Measurements from ENCODE around the gene OTC.

Gene OTC

DNA sequence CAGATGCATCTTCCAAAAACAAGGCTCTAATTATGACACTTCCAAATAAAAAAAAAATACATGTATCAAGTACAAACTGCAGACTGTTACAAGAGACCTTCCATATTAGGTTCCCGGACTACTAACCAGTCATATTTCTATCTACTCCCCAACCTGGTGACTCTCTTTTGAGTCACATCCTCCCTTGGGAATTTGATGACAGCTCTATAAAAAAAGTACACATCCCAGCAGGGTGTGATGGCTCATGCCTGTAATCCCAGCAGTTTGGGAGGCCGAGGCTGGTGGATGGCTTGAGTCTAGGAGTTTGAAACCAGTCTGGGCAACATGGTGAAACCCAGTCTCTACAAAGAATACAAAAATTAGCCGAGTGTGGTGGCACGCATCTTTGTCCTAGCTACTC lies 40.0 kb upstream of the OTC start:
- Histone ChIP-seq H3K27me3 (ENCODE audit: control insufficient read depth in 3 of 3, insufficient read depth in 3 of 3, low read depth in 1 of 3, low read length in 3 of 3) (no peaks in the 10 kb centered on the region), H3K14ac (ENCODE audit: low read length) (no peak overlapping the region), H3K79me1 (ENCODE audit: low read depth, low read length) (no peaks in the 10 kb centered on the region), H3K27ac (replicated peaks; ENCODE audit: low read length) (no peak overlapping the region), H2BK5ac (ENCODE audit: low read length) (no peak overlapping the region), H3K36me3 (replicated peaks in 1 of 2; ENCODE audit: control insufficient read depth in 2 of 2, insufficient read depth in 2 of 2, low read length in 2 of 2) (peaks cover 2 to 14% of the 10 kb centered on the region in 2 donors), H3K4ac (ENCODE audit: low read length) (no peak overlapping the region), H3K4me2 (ENCODE audit: insufficient read depth, low read length, poor library complexity, severe bottlenecking) (no peak overlapping the region), H2BK120ac (ENCODE audit: low read depth, low read length) (no peak overlapping the region), H3K4me1 (ENCODE audit: control insufficient read depth in 2 of 2, insufficient read depth in 1 of 2, low read depth in 1 of 2, low read length in 2 of 2) (no peaks in the 10 kb centered on the region), H3K9ac (ENCODE audit: low read depth, low read length, poor library complexity) (no peak overlapping the region), H4K91ac (ENCODE audit: low read depth, low read length, poor library complexity) (no peak overlapping the region), H2BK15ac (ENCODE audit: low read length) (no peak overlapping the region), H3K18ac (ENCODE audit: low read length) (no peak overlapping the region), H3K9me3 (replicated peaks in 1 of 2; ENCODE audit: control insufficient read depth in 2 of 2, insufficient read depth in 1 of 2, low read depth in 1 of 2, low read length in 2 of 2) (no peaks in the 10 kb centered on the region), H4K8ac (ENCODE audit: low read depth, low read length) (no peak overlapping the region), H2BK12ac (ENCODE audit: low read length) (no peak overlapping the region), H2AK5ac (ENCODE audit: low read depth, low read length) (no peak overlapping the region), H3K23ac (ENCODE audit: low read depth, low read length, poor library complexity) (no peak overlapping the region), H3K4me3 (ENCODE audit: low read length in 2 of 2) (no peak overlapping the region), H2AFZ (ENCODE audit: low read length) (no peak overlapping the region)
- WGBS, 2 donors (ENCODE audit: extremely low coverage in 2 of 2, insufficient read length in 2 of 2, insufficient replicate concordance in 1 of 2): no CpG with 5 or more reads among the region's 4 CpGs
- no peak for DNase-seq (ENCODE audit: low spot score)

DNA sequence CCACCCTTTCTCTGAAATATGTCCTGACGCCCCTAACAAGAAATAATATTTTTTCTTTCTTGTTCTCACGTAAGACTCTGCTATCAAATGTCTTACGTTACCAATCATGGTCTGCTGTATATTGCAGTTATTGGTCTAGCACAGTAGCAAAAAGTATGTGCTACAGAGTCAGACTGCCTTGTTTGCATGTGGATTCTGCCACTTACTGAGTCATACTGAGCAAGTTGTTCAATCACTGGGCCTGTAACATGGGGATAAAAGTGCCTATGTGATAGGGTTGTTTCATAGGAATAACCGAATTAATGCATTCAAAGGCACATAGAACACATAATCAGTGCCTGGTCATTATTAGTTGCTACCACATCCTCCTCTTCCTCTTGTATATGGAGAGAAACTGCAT lies 39.2 kb upstream of the OTC start:
- Histone ChIP-seq H3K9ac (ENCODE audit: low read depth, low read length, poor library complexity) (no peak overlapping the region), H2AK5ac (ENCODE audit: low read depth, low read length) (no peak overlapping the region), H3K4me1 (ENCODE audit: control insufficient read depth in 2 of 2, insufficient read depth in 1 of 2, low read depth in 1 of 2, low read length in 2 of 2) (no peaks in the 10 kb centered on the region), H2AFZ (ENCODE audit: low read length) (no peak overlapping the region), H4K91ac (ENCODE audit: low read depth, low read length, poor library complexity) (no peak overlapping the region), H3K27ac (replicated peaks; ENCODE audit: low read length) (no peak overlapping the region), H3K36me3 (replicated peaks in 1 of 2; ENCODE audit: control insufficient read depth in 2 of 2, insufficient read depth in 2 of 2, low read length in 2 of 2) (peaks cover 2 to 14% of the 10 kb centered on the region in 2 donors), H2BK120ac (ENCODE audit: low read depth, low read length) (no peak overlapping the region), H2BK5ac (ENCODE audit: low read length) (no peak overlapping the region), H3K4me2 (ENCODE audit: insufficient read depth, low read length, poor library complexity, severe bottlenecking) (no peak overlapping the region), H3K18ac (ENCODE audit: low read length) (no peak overlapping the region), H3K4ac (ENCODE audit: low read length) (no peak overlapping the region), H3K4me3 (ENCODE audit: low read length in 2 of 2) (no peak overlapping the region), H3K27me3 (ENCODE audit: control insufficient read depth in 3 of 3, insufficient read depth in 3 of 3, low read depth in 1 of 3, low read length in 3 of 3) (no peaks in the 10 kb centered on the region), H2BK15ac (ENCODE audit: low read length) (no peak overlapping the region), H3K14ac (ENCODE audit: low read length) (no peak overlapping the region), H3K23ac (ENCODE audit: low read depth, low read length, poor library complexity) (no peak overlapping the region), H3K9me3 (replicated peaks in 1 of 2; ENCODE audit: control insufficient read depth in 2 of 2, insufficient read depth in 1 of 2, low read depth in 1 of 2, low read length in 2 of 2) (no peaks in the 10 kb centered on the region), H2BK12ac (ENCODE audit: low read length) (no peak overlapping the region), H3K79me1 (ENCODE audit: low read depth, low read length) (no peaks in the 10 kb centered on the region), H4K8ac (ENCODE audit: low read depth, low read length) (no peak overlapping the region)
- no CpG with 5 or more reads among the region's 4 CpGs for WGBS, 2 donors (ENCODE audit: extremely low coverage in 2 of 2, insufficient read length in 2 of 2, insufficient replicate concordance in 1 of 2)
- no peak for DNase-seq (ENCODE audit: low spot score)

DNA sequence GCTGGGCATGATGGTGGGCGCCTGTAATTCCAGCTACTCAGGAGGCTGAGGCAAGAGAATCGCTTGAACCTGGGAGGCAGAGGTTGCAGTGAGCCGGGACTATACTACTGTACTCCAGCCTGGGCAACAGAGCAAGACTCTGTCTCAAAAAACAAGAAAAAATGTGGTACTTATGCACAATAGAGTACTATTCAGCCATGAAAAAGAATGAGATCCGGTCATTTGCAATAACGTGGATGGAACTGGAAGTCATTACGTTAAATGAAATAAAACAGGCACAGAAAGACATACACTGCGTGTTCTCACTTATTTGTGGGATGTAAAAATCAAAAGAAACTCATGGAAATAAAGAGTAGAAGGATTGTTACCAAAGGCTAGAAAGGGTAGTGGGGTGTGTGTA lies 37.2 kb upstream of the OTC start:
- H3K4me2 ChIP-seq (ENCODE audit: insufficient read depth, low read length, poor library complexity, severe bottlenecking): no peak overlapping the region
- H2BK5ac ChIP-seq (ENCODE audit: low read length): no peak overlapping the region
- H3K4ac ChIP-seq (ENCODE audit: low read length): no peak overlapping the region
- H3K9ac ChIP-seq (ENCODE audit: low read depth, low read length, poor library complexity): no peak overlapping the region
- H2BK120ac ChIP-seq (ENCODE audit: low read depth, low read length): no peak overlapping the region
- H4K91ac ChIP-seq (ENCODE audit: low read depth, low read length, poor library complexity): no peak overlapping the region
- H3K23ac ChIP-seq (ENCODE audit: low read depth, low read length, poor library complexity): no peak overlapping the region
- no peak overlapping the region for H2BK15ac ChIP-seq (ENCODE audit: low read length)
- peaks cover 2 to 14% of the 10 kb centered on the region in 2 donors for H3K36me3 ChIP-seq (replicated peaks in 1 of 2; ENCODE audit: control insufficient read depth in 2 of 2, insufficient read depth in 2 of 2, low read length in 2 of 2)
- no CpG with 5 or more reads among the region's 7 CpGs for WGBS, 2 donors (ENCODE audit: extremely low coverage in 2 of 2, insufficient read length in 2 of 2, insufficient replicate concordance in 1 of 2)
- H2AK5ac ChIP-seq (ENCODE audit: low read depth, low read length): no peak overlapping the region
- H3K4me1 ChIP-seq (ENCODE audit: control insufficient read depth in 2 of 2, insufficient read depth in 1 of 2, low read depth in 1 of 2, low read length in 2 of 2): no peaks in the 10 kb centered on the region
- no peak overlapping the region for H3K18ac ChIP-seq (ENCODE audit: low read length)
- H2BK12ac ChIP-seq (ENCODE audit: low read length): no peak overlapping the region
- no peak overlapping the region for H3K27ac ChIP-seq (replicated peaks; ENCODE audit: low read length)
- H3K79me1 ChIP-seq (ENCODE audit: low read depth, low read length): no peaks in the 10 kb centered on the region
- H3K14ac ChIP-seq (ENCODE audit: low read length): no peak overlapping the region
- no peaks in the 10 kb centered on the region for H3K27me3 ChIP-seq (ENCODE audit: control insufficient read depth in 3 of 3, insufficient read depth in 3 of 3, low read depth in 1 of 3, low read length in 3 of 3)
- no peak for DNase-seq (ENCODE audit: low spot score)
- H2AFZ ChIP-seq (ENCODE audit: low read length): no peak overlapping the region
- H4K8ac ChIP-seq (ENCODE audit: low read depth, low read length): no peak overlapping the region
- no peaks in the 10 kb centered on the region for H3K9me3 ChIP-seq (replicated peaks in 1 of 2; ENCODE audit: control insufficient read depth in 2 of 2, insufficient read depth in 1 of 2, low read depth in 1 of 2, low read length in 2 of 2)
- H3K4me3 ChIP-seq (ENCODE audit: low read length in 2 of 2): no peak overlapping the region

DNA sequence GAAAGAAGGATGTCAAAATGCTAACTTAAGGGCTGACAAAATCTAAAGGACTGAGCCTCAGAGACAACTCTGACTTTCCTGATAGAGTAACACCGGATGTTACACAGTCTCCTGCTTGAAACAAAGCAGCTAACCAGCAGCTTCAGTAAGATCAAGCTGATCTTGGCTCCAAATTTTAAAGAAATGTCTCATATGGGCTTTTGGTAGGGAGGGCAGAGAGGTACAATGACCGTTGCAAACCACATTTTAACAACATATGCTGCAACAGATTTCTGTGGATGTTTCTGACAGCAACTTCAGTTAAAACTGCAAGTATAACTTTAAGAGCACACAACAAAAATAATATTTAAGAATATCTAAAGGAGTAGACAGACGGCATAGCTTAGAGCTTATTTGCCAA lies 34.2 kb upstream of the OTC start:
- Histone ChIP-seq H2BK15ac (ENCODE audit: low read length) (no peak overlapping the region), H3K14ac (ENCODE audit: low read length) (no peak overlapping the region), H2BK12ac (ENCODE audit: low read length) (no peak overlapping the region), H3K4me3 (ENCODE audit: low read length in 2 of 2) (no peak overlapping the region), H4K91ac (ENCODE audit: low read depth, low read length, poor library complexity) (no peak overlapping the region), H3K36me3 (replicated peaks in 1 of 2; ENCODE audit: control insufficient read depth in 2 of 2, insufficient read depth in 2 of 2, low read length in 2 of 2) (peaks cover under 1 to 16% of the 10 kb centered on the region in 2 donors), H3K18ac (ENCODE audit: low read length) (no peak overlapping the region), H3K9ac (ENCODE audit: low read depth, low read length, poor library complexity) (no peak overlapping the region), H2AK5ac (ENCODE audit: low read depth, low read length) (no peak overlapping the region), H3K9me3 (replicated peaks in 1 of 2; ENCODE audit: control insufficient read depth in 2 of 2, insufficient read depth in 1 of 2, low read depth in 1 of 2, low read length in 2 of 2) (no peaks in the 10 kb centered on the region), H3K23ac (ENCODE audit: low read depth, low read length, poor library complexity) (no peak overlapping the region), H3K4me2 (ENCODE audit: insufficient read depth, low read length, poor library complexity, severe bottlenecking) (no peak overlapping the region), H2BK5ac (ENCODE audit: low read length) (no peak overlapping the region), H3K27ac (replicated peaks; ENCODE audit: low read length) (no peak overlapping the region), H3K27me3 (ENCODE audit: control insufficient read depth in 3 of 3, insufficient read depth in 3 of 3, low read depth in 1 of 3, low read length in 3 of 3) (no peaks in the 10 kb centered on the region), H4K8ac (ENCODE audit: low read depth, low read length) (no peak overlapping the region), H3K79me1 (ENCODE audit: low read depth, low read length) (no peaks in the 10 kb centered on the region), H2BK120ac (ENCODE audit: low read depth, low read length) (no peak overlapping the region), H2AFZ (ENCODE audit: low read length) (no peak overlapping the region), H3K4ac (ENCODE audit: low read length) (no peak overlapping the region), H3K4me1 (ENCODE audit: control insufficient read depth in 2 of 2, insufficient read depth in 1 of 2, low read depth in 1 of 2, low read length in 2 of 2) (no peaks in the 10 kb centered on the region)
- WGBS, 2 donors (ENCODE audit: extremely low coverage in 2 of 2, insufficient read length in 2 of 2, insufficient replicate concordance in 1 of 2): no CpG with 5 or more reads among the region's 3 CpGs
- DNase-seq (ENCODE audit: low spot score): no peak

Data from neuronal stem cell (in vitro differentiated cells).